Progenitor cell of endocrine pancreas (in vitro differentiated cells): ENCODE results near the gene P4HB. TPM values are rescaled to one million over a fixed set of nuclear protein-coding genes. Genes with fewer than 3 reads are reported as not detected.

ENCODE experiments used
- DNase-seq: peaks from one replicate; pipeline ENCODE4 v3.0.0; 2021; ENCODE audit warnings: low spot score; ENCODE audit not compliant: unreplicated experiment
- H3K27ac Mint-ChIP-seq: 2 replicates; pipeline ENCODE4 v1.8.0; 2021; ENCODE audit warnings: mild to moderate bottlenecking, moderate library complexity, mixed read lengths
- H3K27me3 Mint-ChIP-seq: 2 replicates; pipeline ENCODE4 v1.8.0; 2021; ENCODE audit warnings: mixed read lengths
- H3K36me3 Mint-ChIP-seq: 2 replicates; pipeline ENCODE4 v1.8.0; 2022; ENCODE audit warnings: mixed read lengths; ENCODE audit not compliant: insufficient read depth
- H3K4me1 Mint-ChIP-seq: 2 replicates; pipeline ENCODE4 v1.8.0; 2021; ENCODE audit warnings: low read depth, mixed read lengths
- H3K4me3 Mint-ChIP-seq: 2 replicates; pipeline ENCODE4 v1.8.0; 2021; ENCODE audit warnings: low read depth, mild to moderate bottlenecking, moderate library complexity, mixed read lengths
- H3K9me3 Mint-ChIP-seq: 2 replicates; pipeline ENCODE4 v1.8.0; 2021; ENCODE audit warnings: low read depth, mixed read lengths
- CTCF ChIP-seq: fragments of 200-600 bp; sonication (generic); IDR thresholded peaks from one replicate; pipeline ENCODE4 v1.5.0; 2021; ENCODE audit warnings: antibody characterized with exemption, mild to moderate bottlenecking; ENCODE audit not compliant: unreplicated experiment
- total RNA-seq: library from RNA; stranded (reverse); gene quantifications from 2 replicates; pipeline ENCODE4 v1.2.1, GENCODE V29; 2021

Gene P4HB
- total RNA-seq, 1 donor from 2014 or later, result 484 TPM

GRCh38 chr17:81870131-81870980, 10.0 kb upstream of the P4HB start:
- Mint-ChIP-seq H3K36me3 (peaks cover 3% of the 10 kb centered on the region), H3K27me3 (no peaks in the 10 kb centered on the region), H3K9me3 (no peaks in the 10 kb centered on the region), H3K4me1 (peaks cover 5% of the 10 kb centered on the region), H3K27ac (peak overlapping the region; percentile 89), H3K4me3 (peak overlapping the region; percentile 79)
- DNase-seq, result no peak
- TF ChIP-seq CTCF, result no peak

GRCh38 chr17:81869221-81870130, 9.1 kb upstream of the P4HB start:
- Mint-ChIP-seq H3K4me3 (peak overlapping the region; percentile 79), H3K9me3 (no peaks in the 10 kb centered on the region), H3K27me3 (no peaks in the 10 kb centered on the region), H3K27ac (peak overlapping the region; percentile 89), H3K4me1 (peaks cover 5% of the 10 kb centered on the region), H3K36me3 (peaks cover 3% of the 10 kb centered on the region)
- TF ChIP-seq CTCF, result peak; percentile 97
- peak; percentile 65 for DNase-seq

DNA sequence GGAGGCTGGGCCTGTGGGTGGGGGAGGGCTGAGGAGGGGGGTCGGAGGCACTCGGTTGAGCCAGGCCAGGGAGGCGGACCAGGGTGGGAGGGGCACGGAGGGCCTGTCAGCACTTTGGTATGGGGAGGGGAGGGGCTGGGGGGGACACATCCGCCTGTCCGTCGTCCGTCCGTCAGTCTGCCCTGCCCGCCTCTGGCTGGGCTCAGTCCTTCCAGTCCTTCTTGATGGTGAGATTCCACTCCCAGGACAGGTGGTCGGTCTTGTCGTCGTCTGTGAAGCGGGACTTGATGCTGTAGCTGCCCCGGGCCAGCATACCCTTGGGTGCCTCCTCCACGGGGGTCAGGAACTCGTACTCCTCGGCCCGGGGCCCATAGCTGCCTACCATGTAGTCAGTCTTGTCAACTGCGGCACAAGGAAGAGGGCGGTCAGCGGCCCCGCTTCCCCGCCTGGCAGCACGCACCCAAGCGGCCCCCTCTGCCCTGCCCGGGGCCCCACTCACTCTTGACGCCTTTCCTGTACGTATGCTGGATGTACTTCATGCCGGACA, 8.4 kb upstream of the P4HB start:
- Mint-ChIP-seq H3K4me1 (peaks cover 5% of the 10 kb centered on the region), H3K4me3 (no peak overlapping the region), H3K36me3 (peaks cover 3% of the 10 kb centered on the region), H3K27ac (peak overlapping the region; percentile 33), H3K27me3 (no peaks in the 10 kb centered on the region), H3K9me3 (no peaks in the 10 kb centered on the region)
- DNase-seq, result no peak
- TF ChIP-seq CTCF, result no peak

DNA sequence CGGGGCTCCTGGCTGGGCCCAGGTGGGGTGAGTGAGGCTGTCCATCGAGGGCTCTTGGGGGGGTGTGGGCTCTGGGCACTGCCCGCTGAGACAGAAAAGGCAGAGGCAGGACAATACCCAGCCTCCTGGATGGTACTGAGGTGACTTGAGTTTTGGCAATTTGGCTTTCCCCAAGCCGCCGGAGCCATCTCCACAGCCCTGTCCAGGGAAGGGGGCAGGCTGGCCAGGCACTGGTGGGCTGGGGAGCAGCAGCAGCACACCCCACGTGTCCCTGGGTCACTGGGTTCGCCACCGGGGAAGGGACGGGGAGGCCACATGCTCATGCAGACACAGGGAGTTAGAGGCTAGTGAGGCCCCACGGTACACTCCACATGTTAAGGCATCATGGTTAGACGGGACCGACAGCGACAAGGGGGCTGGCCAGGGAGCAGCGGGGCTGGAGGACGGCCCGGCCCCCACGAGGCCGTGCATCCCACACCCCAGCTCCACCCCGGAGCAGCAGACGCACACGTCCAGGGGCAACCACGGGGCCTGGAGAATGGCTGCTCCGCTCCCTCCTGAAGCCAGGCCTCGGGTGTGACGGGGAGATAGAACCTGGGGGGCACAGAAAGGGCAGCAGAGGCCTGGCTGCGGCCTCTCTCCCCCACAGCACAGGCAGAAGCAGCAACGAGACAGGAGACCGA, 7.8 kb upstream of the P4HB start:
- H3K27ac Mint-ChIP-seq, result no peak overlapping the region
- H3K9me3 Mint-ChIP-seq, result no peaks in the 10 kb centered on the region
- H3K4me3 Mint-ChIP-seq, result no peak overlapping the region
- H3K4me1 Mint-ChIP-seq, result peaks cover 8% of the 10 kb centered on the region
- H3K36me3 Mint-ChIP-seq, result peaks cover 3% of the 10 kb centered on the region
- DNase-seq, result no peak
- TF ChIP-seq CTCF, result no peak
- H3K27me3 Mint-ChIP-seq, result no peaks in the 10 kb centered on the region
